ENCODE results near the gene USP53. TPM values are rescaled to one million over a fixed set of nuclear protein-coding genes. Genes with fewer than 3 reads are reported as not detected.
"Not testable (repeated sequence)": the region's sequence is repeated elsewhere in the genome, so short reads cannot be mapped to it uniquely, and the experiment has no call there.

The USP53 gene
- total RNA-seq, 1 donor from 2014 or later, result 32.3 TPM

- not testable (repeated sequence) for H3K9ac ChIP-seq (ENCODE audit: low read length); H3K27ac ChIP-seq (ENCODE audit: low read depth, low read length); H3K4me1 ChIP-seq (ENCODE audit: insufficient read depth, low read length); H3K36me3 ChIP-seq (ENCODE audit: insufficient read depth, low read length); H4K20me1 ChIP-seq (ENCODE audit: insufficient read depth, low read length); H3K27me3 ChIP-seq (ENCODE audit: insufficient read depth, low read length); H2AFZ ChIP-seq (ENCODE audit: low read depth, low read length); DNase-seq (ENCODE audit: low read depth); H3K27me3 Mint-ChIP-seq (ENCODE audit: low read depth, unreplicated experiment); H3K4me3 ChIP-seq (ENCODE audit: insufficient read depth, low read depth, low read length); H3K4me2 ChIP-seq (ENCODE audit: low read length); H3K9me3 ChIP-seq (ENCODE audit: insufficient read depth, low read depth, low read length); H3K9me3 Mint-ChIP-seq (ENCODE audit: unreplicated experiment); H3K4me3 Mint-ChIP-seq (ENCODE audit: unreplicated experiment); H3K4me1 Mint-ChIP-seq (ENCODE audit: low read depth, unreplicated experiment); H3K27ac Mint-ChIP-seq (ENCODE audit: unreplicated experiment); H3K36me3 Mint-ChIP-seq (ENCODE audit: low read depth, unreplicated experiment); FAIRE-seq; H3K79me2 ChIP-seq (ENCODE audit: insufficient read depth, low read length)
Observed at GRCh38 chr4:119343293-119343692, 130.8 kb downstream of the USP53 start.

Other genes with a start within 250 kb of the USP53 start
- 0.24 and 1.1 TPM in 2 replicates for gene MYOZ2, start 76.9 kb upstream of the USP53 start, total RNA-seq
- gene FABP2, start 109.4 kb downstream of the USP53 start, total RNA-seq, result not detected in 2 replicates